ENCODE data around the gene CMTM8.

The CMTM8 gene

GRCh38 chr3:32229565-32229964 lies 8.9 kb upstream of the CMTM8 start:
- no peak for DNase-seq (ENCODE audit: low spot score)

- no peak for DNase-seq (ENCODE audit: low spot score)
These were observed 2.1 kb upstream of the CMTM8 start for GRCh38 chr3:32236377-32236776.

GRCh38 chr3:32237670-32238452 lies 619 bp upstream of the CMTM8 start:
- DNase-seq (ENCODE audit: low spot score): peak; percentile 19

- no peak for DNase-seq (ENCODE audit: low spot score)
These were observed 1.1 kb downstream of the CMTM8 start for GRCh38 chr3:32239307-32240158.

- DNase-seq (ENCODE audit: low spot score): no peak
These were observed 1.7 kb downstream of the CMTM8 start for GRCh38 chr3:32240159-32240545.

GRCh38 chr3:32241100-32241499 lies 2.6 kb downstream of the CMTM8 start:
- no peak for DNase-seq (ENCODE audit: low spot score)

GRCh38 chr3:32243519-32243918 lies 5.0 kb downstream of the CMTM8 start:
- no peak for DNase-seq (ENCODE audit: low spot score)

GRCh38 chr3:32245200-32245599 lies 6.7 kb downstream of the CMTM8 start:
- no peak for DNase-seq (ENCODE audit: low spot score)

- DNase-seq (ENCODE audit: low spot score): no peak
These were observed 7.7 kb downstream of the CMTM8 start for GRCh38 chr3:32246079-32246675.

GRCh38 chr3:32249184-32249782 lies 10.8 kb downstream of the CMTM8 start:
- peak; percentile 62 for DNase-seq (ENCODE audit: low spot score)

GRCh38 chr3:32254268-32254667 lies 15.8 kb downstream of the CMTM8 start:
- no peak for DNase-seq (ENCODE audit: low spot score)

- DNase-seq (ENCODE audit: low spot score): no peak
These were observed 16.9 kb downstream of the CMTM8 start for GRCh38 chr3:32255345-32255744.

GRCh38 chr3:32256206-32256605 lies 17.7 kb downstream of the CMTM8 start:
- no peak for DNase-seq (ENCODE audit: low spot score)

GRCh38 chr3:32257042-32257441 lies 18.6 kb downstream of the CMTM8 start:
- no peak for DNase-seq (ENCODE audit: low spot score)

GRCh38 chr3:32257641-32258438 lies 19.4 kb downstream of the CMTM8 start:
- no peak for DNase-seq (ENCODE audit: low spot score)

GRCh38 chr3:32258869-32259268 lies 20.4 kb downstream of the CMTM8 start:
- DNase-seq (ENCODE audit: low spot score): no peak

GRCh38 chr3:32261545-32261944 lies 23.1 kb downstream of the CMTM8 start:
- DNase-seq (ENCODE audit: low spot score): no peak

GRCh38 chr3:32262201-32262600 lies 23.7 kb downstream of the CMTM8 start:
- DNase-seq (ENCODE audit: low spot score): no peak

- no peak for DNase-seq (ENCODE audit: low spot score)
These were observed 35.8 kb downstream of the CMTM8 start for GRCh38 chr3:32274306-32274705.

- DNase-seq (ENCODE audit: low spot score): no peak
These were observed 37.0 kb downstream of the CMTM8 start for GRCh38 chr3:32275506-32275905.

GRCh38 chr3:32276279-32276841 lies 37.9 kb downstream of the CMTM8 start:
- no peak for DNase-seq (ENCODE audit: low spot score)
